Glomerular visceral epithelial cell (primary cell): ENCODE measurements around the gene SYNCRIP.

Experiments used
- DNase-seq: peaks from one replicate; pipeline ENCODE4 v3.0.0-alpha.2; 2016; ENCODE audit errors: extremely low spot score

SYNCRIP gene

DNA sequence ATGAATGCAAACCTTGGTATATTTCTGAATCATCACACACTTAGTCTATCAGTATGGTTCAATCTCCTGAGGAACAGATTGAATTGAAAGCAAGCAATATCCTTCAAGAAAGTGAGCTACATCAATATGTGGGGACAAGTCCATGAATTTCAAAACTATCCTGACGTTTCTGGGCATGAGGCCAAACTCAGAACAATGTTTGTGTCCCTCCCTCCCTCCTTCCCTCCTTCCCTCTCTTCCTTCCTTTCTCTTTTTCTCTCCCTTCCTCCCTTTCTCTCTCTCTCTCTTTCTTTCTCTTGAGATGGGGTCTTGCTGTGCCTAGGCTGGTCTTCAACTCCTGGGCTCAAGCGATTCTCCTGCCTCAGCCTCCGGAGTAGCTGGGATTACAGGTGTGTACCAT is 27.9 kb upstream of the SYNCRIP start:
- DNase-seq: peak; percentile 37

- peak; percentile 27 for DNase-seq
Observed at GRCh38 chr6:85669735-85670194, 27.1 kb upstream of the SYNCRIP start.

DNA sequence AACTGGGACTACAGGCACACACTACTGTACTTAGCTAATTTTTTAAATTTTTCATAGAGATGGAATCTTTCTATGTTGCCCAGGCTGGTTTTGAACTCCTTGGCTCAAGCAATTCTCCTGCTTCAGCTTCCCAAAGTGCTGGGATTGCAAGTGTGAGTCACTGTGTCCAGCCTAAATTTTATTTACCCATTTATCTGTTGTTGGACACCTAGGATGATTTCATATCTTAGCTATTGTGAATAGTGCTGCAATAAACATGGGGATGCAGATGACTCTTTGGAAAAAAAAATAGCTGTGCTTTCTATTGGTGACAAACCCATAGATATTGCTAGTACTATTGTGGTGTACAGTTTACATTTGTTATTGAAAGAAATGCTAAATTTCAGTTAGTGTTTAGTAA is 19.6 kb upstream of the SYNCRIP start:
- DNase-seq: no peak

DNA sequence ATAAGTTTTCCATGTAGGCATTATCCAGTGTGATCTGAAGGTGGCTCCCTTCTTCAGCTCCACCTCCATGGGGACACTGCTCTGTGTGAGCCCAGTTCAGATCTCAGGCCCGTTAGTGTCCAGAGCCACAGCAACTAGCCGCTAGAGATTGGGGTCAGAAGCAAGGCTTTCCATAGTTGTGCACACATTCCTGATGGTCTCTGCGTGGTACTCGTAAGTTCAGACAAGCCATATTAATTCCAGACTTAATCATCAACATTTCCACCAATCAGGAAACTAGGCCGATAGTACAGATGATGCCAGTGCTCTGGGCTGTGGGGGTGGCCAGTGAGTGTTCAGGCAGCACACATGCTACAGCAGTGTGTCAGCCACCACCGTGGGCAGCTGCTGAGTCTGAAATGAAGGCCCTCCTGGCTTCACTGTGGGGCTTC is 17.5 kb upstream of the SYNCRIP start:
- DNase-seq: peak; percentile 86

DNA sequence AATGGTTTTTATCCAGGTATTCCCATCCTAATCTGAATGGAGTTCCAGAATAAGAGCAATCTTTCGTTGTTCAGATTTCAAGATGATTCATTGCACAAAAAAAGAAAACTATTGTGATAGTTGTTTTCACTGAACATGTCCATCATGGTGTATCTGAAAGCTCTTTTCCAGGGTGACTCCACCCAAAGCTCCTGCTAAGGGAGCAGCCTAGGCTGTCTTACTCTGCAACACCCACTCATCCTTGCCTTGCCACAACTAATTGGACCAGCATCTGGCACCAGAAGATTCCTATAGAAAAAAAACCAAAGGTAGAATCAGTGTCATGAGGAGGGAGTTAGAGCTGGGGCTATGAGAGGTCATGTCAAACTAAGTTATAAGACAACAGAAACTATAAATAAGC is 7.9 kb upstream of the SYNCRIP start:
- DNase-seq: no peak

- DNase-seq: peak; percentile 29
Observed at GRCh38 chr6:85644279-85644762, 1.6 kb upstream of the SYNCRIP start.

DNA sequence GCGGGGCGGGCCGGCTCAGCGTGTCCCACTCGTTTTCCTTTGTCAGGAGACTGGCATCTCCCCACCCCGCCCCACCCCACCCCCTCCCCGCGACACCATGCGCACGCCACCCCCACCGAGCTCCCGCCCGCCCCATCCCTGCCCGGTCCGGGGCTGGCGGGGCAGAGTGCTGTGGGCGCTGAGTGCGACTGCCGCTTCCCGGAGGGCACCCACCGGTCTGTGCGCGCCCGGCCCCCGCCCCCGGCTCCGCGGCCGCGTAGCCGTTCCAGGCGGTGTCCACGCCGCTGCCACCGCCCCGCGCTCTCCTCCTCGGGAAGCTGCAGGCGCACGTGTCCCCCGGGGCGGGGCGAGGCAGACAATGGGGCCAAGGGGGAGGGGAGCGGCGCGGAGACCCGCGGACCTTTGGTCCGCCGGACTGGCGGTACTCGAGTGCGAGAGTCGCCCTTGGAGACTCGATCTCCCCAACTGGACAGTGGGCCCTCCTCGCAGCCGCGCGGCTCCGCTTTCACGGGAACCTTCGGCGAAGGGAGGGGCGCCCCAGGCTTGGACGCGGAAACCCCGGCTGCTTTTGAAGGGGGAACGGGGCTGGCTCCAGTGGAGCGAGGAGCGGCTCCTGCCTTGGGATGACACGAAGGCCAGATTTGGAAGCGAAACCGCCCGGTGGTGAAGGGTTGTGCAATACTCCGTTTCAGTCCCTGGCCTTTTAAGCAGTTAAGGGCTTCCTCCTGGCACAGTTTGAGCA is 1.0 kb upstream of the SYNCRIP start:
- peak; percentile 96 for DNase-seq

DNA sequence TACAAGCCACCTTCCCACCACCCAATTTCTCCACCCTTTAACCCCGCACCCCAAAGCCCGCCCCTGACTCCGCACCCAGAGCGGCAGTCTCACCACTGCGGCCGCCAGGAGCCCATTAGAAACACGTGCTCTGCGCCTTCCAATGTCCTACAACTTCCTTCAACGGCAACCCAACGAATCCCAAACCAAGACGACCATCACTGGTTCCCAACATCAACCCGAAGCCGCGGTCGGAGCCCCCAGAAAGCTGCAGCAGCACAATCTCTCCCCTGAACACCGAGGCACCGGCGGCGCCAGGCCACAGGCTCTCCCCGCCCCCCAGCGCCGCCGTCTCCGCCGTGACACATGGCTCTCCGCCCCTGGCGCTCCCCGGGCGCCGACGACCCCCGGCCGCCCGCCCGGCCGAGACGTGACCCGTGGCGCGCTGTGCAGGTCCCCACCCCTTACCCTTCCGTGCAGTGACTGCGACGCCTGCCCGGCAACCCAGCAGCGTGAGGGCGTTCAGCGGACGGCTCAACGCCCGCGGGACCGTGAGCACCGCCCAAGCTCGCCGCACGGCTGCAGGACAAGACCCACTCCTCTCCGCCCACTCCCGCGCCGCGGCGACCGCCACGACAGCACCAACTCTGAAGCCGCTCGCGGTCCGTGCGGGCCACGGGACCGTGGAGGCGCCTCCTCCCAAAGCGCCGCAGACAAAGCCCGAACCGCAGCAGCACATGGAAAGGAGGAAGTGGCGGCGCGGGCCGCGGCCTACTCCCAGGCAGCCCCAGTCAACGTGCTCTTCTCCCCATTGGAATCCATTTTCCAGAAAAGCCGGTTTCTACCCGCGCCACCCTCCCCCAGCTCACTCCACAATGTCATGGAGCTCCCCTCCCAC is 551 bp downstream of the SYNCRIP start:
- peak; percentile 42 for DNase-seq

GRCh38 chr6:85641522-85641896 is 1.2 kb downstream of the SYNCRIP start:
- DNase-seq: peak; percentile 25

DNA sequence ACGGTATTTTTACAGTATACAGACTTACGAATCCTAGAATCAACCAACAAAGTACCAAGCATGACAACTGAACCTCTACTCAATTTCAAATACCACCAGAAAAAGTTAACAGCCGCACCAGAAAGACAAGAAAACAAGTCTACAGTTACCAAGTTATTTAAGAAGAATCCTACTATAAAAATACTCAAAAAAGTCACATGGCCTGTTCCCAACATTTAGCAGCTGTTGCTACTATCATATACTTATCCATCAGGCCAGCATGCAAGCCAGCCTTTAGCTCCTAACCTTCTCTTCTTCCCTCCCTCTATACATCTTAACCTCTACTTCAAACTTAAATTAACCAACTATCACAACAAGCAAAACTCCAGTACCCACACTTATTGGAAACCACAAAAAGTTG is 1.9 kb downstream of the SYNCRIP start:
- DNase-seq: no peak

DNA sequence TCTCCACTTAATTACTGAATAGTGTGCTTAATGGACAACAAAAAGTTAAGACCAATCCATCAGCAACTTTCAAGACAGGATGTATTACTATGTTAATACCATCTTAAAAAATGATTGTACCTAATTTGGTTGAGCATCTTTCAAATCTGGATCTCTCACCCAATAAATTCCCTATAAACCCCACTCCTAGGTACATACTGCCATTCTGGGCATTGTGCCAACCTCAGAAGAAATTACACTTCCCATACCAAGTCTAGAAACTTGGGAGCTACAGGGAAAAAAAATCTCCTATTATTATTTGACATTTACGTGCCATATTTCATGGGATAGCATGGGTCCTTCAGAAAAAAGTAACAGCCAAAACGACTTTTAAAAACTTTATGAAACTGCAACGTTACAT is 5.1 kb downstream of the SYNCRIP start:
- DNase-seq: no peak

DNA sequence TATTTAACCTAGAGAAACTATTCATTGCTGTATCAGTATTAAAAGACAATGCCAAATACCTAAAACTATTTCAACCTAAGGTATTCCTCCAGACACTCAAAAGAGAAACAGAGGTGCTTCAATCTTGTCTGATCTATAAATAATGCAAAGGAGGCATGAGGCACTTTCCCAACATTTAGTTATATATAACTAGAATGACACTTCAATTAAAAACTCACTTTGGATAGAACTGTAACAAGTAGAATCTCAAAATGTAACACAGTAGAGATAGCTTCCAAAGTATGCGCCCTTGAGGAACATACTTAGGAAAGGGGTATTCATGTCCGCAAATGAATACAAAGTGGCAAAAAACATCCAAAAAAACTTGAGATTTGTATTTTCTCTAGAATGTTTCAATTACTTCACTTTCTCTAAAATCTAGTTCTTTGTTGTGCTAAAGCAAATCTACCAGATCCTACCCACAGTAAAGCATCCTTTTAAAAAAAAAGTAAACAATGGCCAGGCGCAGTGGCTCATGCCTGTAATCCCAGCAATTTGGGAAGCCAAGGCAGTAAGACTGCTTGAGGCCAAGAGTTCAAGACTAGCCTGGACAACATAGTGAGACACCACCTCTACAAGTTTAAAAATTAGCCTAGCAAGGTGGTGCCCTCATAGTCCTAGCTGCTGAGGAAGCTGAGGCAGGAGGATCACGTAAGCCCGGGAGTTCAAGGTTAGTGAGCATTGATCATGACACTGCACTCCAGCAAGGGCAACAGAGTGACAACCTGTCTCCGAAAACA is 10.3 kb downstream of the SYNCRIP start:
- DNase-seq: no peak

GRCh38 chr6:85631117-85631516 is 11.6 kb downstream of the SYNCRIP start:
- DNase-seq: peak; percentile 23

DNA sequence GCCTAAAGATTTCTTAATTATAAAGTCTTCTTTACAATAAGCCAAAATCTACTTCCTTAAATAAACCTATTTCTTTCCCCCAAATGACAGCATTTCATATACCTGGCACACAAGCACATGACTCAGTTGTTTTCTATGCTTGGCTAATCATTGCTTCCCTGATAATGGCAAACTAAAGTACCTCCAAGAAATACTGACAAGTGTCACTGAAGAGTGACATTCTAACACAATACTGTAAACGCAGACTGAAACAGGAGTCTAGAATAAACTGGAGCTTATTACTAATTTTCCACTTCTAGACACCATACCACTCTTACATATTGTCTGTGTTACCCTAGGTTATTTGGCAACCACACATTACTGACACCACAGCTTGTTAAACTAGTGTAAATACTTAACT is 14.3 kb downstream of the SYNCRIP start:
- DNase-seq: no peak

GRCh38 chr6:85620308-85620707 is 22.4 kb downstream of the SYNCRIP start:
- DNase-seq: no peak

DNA sequence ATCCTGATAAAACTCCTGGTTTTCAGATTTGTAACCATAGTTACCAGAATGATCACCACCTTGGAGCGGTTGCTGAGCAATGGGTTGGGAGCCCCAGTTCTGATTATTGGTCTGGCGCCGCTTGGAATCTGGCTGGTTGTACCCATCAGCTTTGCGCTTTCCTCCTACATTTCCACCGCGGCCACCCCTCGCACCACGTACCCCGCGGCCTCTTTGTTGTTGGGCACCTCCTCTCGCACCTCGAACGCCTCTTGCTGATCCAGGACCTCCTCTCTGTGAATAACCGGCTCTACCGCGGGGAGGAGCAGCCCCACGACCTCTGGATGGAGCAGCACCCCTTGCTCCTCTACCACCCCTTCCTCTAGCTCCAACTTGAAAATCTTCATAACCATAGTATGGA is 27.9 kb downstream of the SYNCRIP start:
- no peak for DNase-seq

DNA sequence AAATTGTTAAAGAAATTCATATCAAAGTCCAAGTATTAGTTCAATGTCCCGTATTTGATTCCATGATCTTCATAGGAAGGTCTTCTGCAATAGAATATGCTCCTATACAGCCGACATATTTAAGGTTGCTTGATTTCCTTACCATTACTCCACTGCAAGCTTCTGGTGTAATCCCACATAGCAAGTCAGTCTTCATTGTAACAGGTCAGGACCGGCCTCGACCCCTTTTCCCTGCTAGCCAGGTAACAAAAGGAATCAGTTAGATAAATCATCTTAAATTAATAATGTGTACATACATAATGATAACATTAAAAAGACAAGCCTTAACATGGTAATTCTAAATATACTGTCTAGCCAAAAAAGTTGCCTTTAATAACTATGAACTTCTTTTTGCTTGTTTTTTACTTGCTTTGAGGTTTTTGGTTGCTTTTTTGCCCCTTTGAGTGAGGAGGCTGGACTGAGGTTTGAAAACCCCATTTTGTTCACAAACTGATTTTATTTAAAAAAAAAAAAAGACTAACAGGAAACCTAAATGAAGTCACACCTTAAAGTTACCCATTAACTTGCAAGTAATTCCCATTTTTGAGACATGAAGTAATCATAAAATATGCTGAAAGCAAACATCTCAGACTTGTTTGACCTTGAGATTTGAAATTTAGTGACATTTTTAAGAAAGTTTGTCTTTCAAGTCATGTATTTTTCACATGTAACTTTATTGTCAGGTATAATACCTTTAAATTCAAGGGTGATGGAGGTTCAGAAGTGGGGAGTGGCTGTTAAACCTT is 29.8 kb downstream of the SYNCRIP start:
- DNase-seq: peak; percentile 58

DNA sequence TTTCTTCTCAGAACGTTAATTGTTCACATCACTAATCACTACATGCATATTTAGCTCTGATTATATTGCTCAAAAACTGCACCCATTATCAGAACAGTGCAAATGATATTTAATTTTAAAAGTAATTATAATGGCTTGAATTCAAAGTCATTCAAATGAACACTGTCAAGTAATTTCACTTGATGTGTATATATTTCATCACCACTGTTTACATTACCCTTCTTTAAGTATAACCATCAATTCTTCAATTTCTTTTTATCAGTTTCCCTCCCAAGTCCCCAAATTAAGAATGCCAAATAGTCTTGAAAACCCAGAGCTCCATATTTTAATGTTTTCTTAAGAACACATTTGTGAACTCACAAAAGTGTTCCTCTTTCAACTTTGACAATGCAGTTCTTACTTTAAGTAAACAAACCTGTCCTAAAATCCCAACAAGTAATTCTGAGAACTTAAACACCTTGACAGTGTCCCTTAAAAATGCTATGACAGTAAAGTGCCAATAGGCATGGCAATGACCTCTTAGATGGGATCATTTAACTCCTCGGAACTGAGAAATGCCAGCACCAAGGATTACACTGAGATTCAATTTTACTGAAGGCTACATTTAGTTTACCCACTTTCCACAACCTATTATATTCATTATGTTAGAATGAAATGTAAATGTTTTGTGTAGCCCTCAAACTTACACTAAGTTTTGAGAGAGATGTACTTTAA is 32.3 kb downstream of the SYNCRIP start:
- DNase-seq: no peak

- DNase-seq: no peak
Observed at GRCh38 chr6:85602100-85602499, 40.6 kb downstream of the SYNCRIP start.

DNA sequence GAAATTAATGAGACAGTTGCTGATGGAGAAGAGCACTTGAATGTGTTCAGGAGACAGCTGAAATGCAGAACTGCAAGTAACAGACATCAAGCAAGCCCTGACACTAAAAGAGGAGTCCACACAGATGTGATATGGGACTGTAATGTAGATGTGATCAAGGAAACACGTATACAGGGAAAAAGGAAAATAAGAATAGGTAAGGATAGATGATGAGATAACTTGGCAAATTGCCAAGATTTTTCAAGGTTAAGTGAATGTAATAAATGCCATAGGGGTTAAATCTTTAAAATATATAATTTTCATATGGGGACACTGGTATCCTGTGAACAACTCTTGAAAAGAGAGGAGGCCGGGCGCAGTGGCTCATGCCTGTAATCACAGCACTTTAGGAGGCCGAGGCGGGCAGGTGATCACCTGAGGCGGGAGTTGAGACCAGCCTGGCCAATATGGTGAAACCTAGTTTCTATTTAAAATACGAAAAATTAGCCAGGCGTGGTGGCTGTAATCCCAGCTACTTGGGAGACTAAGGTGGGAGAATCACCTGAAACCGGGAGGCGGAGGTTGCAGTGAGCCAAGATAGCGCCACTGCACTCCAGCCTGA is 41.9 kb downstream of the SYNCRIP start:
- no peak for DNase-seq
